HL-60/S4 treated with phorbol 12-myristate 13-acetate at 8.2 ng/mL for 4 days and 3 days (cell line): ENCODE data around the gene LINC01488.

Experiments used
- in situ Hi-C: fragments of 300-500 bp; cut with MboI; formaldehyde crosslinking; loops from 2 replicates; pipeline ENCODE4 v1.15.0; 2022; ENCODE audit warnings: low sequenced_read_pairs

Gene LINC01488

DNA sequence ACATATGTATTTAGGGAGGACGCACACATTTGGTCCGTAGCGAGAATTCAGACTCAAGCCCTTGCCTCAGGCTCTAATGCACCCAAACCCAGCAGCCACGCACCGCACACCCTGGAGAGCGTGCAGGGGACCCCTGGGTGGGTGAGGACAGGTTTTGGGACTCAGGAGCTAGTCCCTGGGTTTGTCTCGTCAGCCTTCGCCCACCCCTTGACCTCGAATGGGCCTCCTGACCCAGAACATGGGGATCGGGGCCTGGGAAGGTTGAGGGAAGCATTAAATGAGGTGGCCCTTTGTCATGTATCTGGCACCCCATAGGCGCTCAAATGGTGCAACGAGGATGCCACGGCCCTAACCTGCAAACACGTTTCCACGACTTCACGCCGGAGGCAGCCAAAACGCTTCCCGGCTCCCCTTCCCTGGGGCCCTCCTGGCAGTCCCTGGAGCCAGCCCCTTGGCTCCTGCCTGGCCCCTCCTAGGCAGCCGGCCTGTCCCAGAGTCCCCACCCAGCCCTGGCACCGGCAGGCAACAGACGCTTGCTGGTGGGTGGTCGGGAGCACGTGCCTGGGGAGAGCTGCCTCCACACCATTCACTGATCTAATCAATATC, 5.5 kb upstream of the LINC01488 start:
- in situ Hi-C loops = no loop called here

GRCh38 chr11:69476509-69476961, 4.9 kb upstream of the LINC01488 start:
- in situ Hi-C loops = no loop called here

DNA sequence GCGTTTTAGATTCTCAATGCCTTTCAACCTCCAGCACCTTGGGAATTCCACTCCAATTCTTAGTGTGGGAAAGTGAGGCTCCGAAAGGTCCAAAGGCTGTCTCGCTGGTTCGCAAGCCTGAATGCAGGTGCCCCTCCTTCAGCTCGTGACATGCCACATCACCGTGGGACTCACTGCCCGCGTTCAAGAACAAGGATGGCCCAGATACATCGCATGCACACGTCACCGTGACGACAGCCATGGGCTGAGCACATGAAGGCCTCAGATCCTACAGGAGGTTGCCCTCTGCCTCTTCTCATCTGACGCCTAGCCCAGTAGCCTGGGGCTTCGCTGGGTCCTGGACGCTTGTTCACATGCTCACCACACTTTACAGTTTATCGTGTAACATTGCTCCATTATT, 4.4 kb upstream of the LINC01488 start:
- in situ Hi-C loops = no loop called here

GRCh38 chr11:69479591-69480271, 1.7 kb upstream of the LINC01488 start:
- in situ Hi-C loops = no loop called here

DNA sequence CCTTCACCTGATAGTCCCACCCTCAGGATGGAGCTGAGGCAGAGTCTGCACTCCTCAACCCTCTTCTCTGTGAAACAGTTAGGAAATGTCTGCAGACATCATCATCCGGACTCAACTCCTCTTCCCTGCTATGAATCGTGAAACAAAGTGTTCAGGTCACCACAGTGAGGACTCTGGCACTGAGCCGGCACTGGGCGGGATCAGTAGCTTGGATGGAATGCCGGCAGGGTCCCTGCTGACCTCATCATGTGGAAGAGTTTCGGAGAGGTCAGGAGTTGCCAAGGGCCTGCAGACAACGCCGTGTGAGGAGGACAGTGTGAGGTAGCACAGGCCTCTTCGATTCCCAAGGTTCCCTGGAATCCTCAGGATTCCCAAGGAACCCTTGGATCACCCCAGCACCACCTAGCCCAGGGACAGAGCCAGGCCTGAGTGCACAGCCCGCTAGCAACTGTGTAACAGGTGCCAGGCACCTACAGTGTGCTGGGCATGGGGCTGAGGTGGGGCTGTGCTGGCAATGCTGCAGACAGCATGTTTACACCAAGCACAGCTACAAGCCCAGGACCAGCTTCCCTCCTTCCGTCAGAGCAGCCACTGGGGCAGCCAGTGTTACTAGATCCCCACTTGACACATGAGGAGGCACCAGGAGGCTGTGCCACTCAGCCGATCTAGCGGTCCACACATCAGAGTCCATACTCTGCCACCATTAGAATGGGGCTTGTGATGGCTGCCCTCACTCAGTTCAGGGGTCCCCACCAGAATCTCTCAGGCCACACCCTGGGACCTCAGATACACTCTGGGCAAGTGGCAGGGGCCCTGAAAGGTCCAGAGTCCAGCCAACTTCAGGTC, 693 bp upstream of the LINC01488 start:
- in situ Hi-C loops = no loop called here

- in situ Hi-C loops = no loop called here
Measured at GRCh38 chr11:69482322-69482721, 859 bp downstream of the LINC01488 start.

- in situ Hi-C loops = no loop called here
Measured at GRCh38 chr11:69483170-69483569, 1.7 kb downstream of the LINC01488 start.

- in situ Hi-C loops = no loop called here
Measured at GRCh38 chr11:69483691-69484426, 2.4 kb downstream of the LINC01488 start.

GRCh38 chr11:69484427-69485259, 3.2 kb downstream of the LINC01488 start:
- in situ Hi-C loops = no loop called here

DNA sequence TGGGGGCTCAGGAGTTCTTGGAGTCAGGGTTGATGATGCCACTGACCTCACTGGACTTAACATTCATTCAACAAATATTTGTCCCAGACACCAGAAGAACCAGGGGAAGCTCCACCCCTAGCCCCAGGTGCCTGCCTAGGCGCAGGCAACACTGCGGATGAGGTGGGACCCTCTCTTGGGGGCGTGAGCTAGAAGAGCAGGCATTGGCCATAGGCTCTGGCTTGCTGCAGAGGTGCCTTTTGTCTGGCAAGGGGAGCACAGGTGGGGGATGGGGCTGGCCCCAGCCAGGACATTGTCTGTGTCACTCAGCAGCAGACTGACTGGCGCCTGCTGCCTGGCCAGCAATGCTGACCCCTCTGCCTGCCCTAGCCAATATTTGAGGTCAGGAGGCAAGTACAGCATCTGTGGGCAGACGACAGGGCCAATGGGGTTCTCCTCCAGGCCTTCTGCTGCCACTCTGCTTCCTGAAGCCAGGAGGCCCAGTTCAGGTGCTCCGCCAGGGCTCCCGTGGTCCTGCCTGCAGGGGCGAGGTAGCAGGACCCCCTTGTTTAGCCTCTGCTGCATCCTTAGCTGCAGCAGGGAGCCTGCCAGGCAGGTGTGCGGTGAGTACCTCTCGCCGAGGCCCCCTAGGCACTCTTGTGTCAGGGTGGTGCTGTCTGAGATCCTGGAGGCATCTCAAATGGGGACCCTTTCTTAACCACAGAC, 4.0 kb downstream of the LINC01488 start:
- in situ Hi-C loops = no loop called here

DNA sequence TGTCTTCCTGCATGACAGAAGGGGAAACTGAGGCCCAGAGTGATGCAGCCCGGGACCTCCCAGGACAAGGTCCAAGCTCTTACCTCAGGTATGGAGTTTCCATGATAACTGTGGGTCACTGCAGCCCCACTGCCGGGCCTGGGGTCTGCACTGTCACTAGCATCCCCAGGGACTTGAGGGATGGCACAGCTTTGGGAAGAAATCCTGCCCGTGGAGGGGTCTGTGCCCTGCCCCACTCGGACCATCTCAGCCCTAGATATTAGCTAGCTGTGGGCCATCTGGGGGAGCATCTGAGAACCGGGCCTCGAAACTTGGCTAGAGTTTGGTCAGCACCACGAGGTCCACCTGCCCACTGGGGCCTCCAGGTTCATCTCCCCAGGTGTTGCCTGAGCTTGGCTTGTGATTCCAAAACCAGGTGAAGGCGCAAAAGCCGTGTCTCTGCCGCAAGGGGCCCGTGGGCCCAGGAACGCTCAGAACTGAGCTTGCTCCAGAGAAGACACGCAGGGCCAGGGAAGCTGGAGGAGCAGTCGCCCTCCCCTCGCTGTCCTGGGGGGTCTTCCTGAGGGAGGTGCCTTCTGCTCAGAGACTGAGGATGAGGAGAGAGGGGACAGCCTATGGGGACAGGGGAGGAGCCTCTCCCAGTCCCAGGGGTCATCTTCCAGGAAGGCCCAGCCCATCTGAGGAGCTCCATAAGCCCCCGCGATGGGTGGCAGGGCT, 4.8 kb downstream of the LINC01488 start:
- in situ Hi-C loops = no loop called here

DNA sequence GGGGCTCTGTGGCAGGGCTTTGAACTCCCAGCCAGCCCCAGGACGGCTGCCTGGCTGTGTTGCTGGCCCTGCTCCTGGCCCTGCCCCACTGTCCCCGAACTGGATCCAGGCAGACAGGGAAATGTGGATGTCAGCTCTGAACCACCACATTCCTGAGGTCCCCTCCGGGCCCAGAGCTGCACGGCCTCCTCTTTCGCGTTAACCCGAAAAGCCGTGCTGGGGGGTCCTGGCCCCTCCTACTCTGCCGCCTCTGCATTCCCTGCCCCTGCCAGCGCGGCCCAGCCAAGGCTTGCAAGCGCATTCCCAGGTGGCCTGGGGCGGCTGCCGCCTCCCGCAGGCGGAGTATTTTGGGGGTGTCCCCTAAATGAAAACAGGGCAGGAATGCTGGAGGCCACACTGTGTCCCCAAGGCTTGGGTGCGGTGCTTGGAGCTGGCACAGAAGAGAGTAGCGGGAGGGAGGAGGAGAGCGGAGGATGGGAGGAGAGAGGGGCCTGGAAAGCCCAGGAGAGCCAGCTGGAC, 5.4 kb downstream of the LINC01488 start:
- in situ Hi-C loops = no loop called here

DNA sequence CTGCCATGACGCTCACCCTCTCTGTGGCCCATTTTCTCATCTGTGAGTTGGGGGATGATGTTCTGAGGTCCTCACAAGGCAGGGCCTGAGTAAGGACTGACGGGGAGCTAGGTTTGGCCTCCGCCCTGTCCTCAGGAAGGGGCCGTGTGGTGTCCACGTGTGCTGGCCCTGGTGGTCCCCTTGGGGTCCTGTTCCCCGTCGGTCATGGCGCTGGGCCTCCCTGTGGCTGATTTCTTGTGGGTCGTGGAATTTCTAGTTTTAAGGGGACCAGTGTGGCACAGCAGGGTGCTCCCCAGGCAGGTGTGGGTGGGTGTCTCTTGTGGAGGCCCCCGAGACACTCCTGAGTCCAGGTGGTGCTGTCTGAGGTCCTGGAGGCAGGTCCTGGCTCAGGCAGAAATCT, 5.9 kb downstream of the LINC01488 start:
- in situ Hi-C loops = no loop called here

GRCh38 chr11:69487849-69488542, 6.5 kb downstream of the LINC01488 start:
- in situ Hi-C loops = no loop called here

- in situ Hi-C loops = no loop called here
Measured at GRCh38 chr11:69488543-69488940, 7.1 kb downstream of the LINC01488 start.

DNA sequence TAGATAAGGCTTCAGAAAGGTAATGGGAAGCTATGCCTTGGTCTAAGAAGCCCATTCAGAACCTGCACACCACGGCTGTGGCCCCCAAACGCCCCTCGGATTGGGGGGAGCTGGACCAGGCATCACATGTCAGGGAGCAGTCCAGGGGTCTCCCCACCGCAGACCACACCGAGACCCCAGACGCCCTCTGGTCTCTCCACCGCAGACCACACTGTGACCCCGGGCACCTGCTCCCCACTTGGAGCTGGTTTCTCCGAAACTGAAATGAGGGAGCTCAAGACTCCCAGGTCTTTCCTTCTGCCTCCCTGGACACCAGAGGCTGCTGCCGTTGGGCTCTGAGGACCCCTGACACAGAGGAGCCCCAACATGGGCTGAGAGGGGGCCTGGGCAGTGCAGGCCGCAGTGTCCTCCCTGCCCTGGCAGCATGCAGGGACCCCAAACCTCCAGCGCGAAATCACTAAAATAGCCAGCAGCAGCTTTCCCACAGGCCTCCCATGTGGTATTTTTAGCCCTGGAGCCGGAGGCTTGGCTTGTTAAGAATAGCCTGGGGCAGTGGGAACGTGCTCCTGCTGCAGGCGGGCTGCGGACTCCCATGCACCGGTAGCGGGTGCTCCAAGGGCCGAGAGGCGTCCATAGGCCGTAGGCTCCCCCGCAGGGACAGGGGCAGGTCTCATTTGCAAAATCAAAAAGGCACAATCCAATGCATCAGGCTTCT, 7.7 kb downstream of the LINC01488 start:
- in situ Hi-C loops = no loop called here

- in situ Hi-C loops = no loop called here
Measured at GRCh38 chr11:69489746-69490365, 8.4 kb downstream of the LINC01488 start.
